PC-9 (cell line): Measurements from ENCODE around the gene RETREG1. TPM values are rescaled to one million over a fixed set of nuclear protein-coding genes. Genes with fewer than 3 reads are reported as not detected.

Source experiments
- BruUV-seq: library from RNA; stranded (reverse); fragments of 400-500 nt; replicated peaks from 2 replicates; lab custom pipeline; 2021; lab: Mats Ljungman, UMichigan
- CTCF ChIA-PET: fragments of 300-600 bp; sonication (Branson Sonifier 250); formaldehyde crosslinking; loops from one replicate; lab custom pipeline; 2022; ENCODE audit warnings: antibody characterized with exemption; lab: Charles Lee
- POLR2A ChIA-PET: fragments of 300-600 bp; sonication (Branson Sonifier 250); formaldehyde crosslinking; loops from one replicate; lab custom pipeline; 2022; ENCODE audit warnings: antibody characterized with exemption; ENCODE audit not compliant: unreplicated experiment; lab: Charles Lee
- DNase-seq, 2 experiments: peaks; one replicate each; pipeline versions ENCODE4 v3.0.0 to v3.0.0-alpha.2; 2015 to 2022; ENCODE audit warnings: mixed read lengths in 1 of 2
- H2AFZ ChIP-seq: fragments of 200-600 bp; sonication (generic); 2 replicates; pipeline ENCODE4 v1.8.1; 2017; ENCODE audit warnings: antibody characterized with exemption
- H3F3A ChIP-seq: fragments of 200-600 bp; sonication (generic); 2 replicates; pipeline ENCODE4 v1.8.1; 2017; ENCODE audit warnings: antibody characterized with exemption, mild to moderate bottlenecking, low read depth; ENCODE audit not compliant: insufficient read depth
- H3K27ac ChIP-seq: fragments of 200-600 bp; sonication (generic); 2 replicates; pipeline ENCODE4 v1.6.1; 2016; ENCODE audit warnings: mixed run types
- H3K27me3 ChIP-seq: fragments of 200-600 bp; sonication (generic); 2 replicates; pipeline ENCODE4 v1.6.1; 2016; ENCODE audit warnings: low read depth, mixed run types; ENCODE audit not compliant: insufficient read depth
- H3K36me3 ChIP-seq: fragments of 200-600 bp; sonication (generic); 2 replicates; pipeline ENCODE4 v1.6.1; 2016; ENCODE audit warnings: low read depth, mixed run types
- H3K4me1 ChIP-seq: fragments of 200-600 bp; sonication (generic); replicated peaks from 2 replicates; pipeline ENCODE4 v1.6.1; 2016; ENCODE audit warnings: mixed run types; ENCODE audit not compliant: insufficient read depth
- H3K4me2 ChIP-seq: fragments of 200-600 bp; sonication (generic); 2 replicates; pipeline ENCODE4 v1.6.1; 2017; ENCODE audit warnings: mixed run types
- H3K4me3 ChIP-seq: fragments of 200-600 bp; sonication (generic); 2 replicates; pipeline ENCODE4 v1.6.1; 2016; ENCODE audit warnings: mixed run types
- H3K79me2 ChIP-seq: fragments of 200-600 bp; sonication (generic); 2 replicates; pipeline ENCODE4 v1.6.1; 2017; ENCODE audit warnings: low read depth, mixed run types
- H3K9me2 ChIP-seq: fragments of 200-600 bp; sonication (generic); 2 replicates; pipeline ENCODE4 v1.8.1; 2017; ENCODE audit warnings: mild to moderate bottlenecking; ENCODE audit not compliant: insufficient read depth
- H3K9me3 ChIP-seq: fragments of 200-600 bp; sonication (generic); 2 replicates; pipeline ENCODE4 v1.8.1; 2016; ENCODE audit warnings: low read depth; ENCODE audit not compliant: insufficient read depth
- H4K20me1 ChIP-seq: fragments of 200-600 bp; sonication (generic); 2 replicates; pipeline ENCODE4 v1.8.1; 2017; ENCODE audit not compliant: insufficient read depth
- CTCF ChIP-seq: fragments of 200-600 bp; sonication (generic); conservative IDR thresholded peaks from 2 replicates; pipeline ENCODE4 v1.6.1; 2017; ENCODE audit warnings: mixed run types, antibody characterized with exemption, mild to moderate bottlenecking, moderate library complexity
- EZH2 ChIP-seq: fragments of 200-600 bp; sonication (generic); IDR thresholded peaks from 2 replicates; pipeline ENCODE4 v1.8.0; 2017; ENCODE audit warnings: antibody characterized with exemption, low read depth
- intact Hi-C: fragments of 100-400 bp; cut with micrococcal nuclease; formaldehyde crosslinking; loops from one replicate; pipeline ENCODE4 v1.10.0; 2022; ENCODE audit not compliant: unreplicated experiment
- total RNA-seq: library from RNA; stranded (reverse); gene quantifications from 2 replicates; pipeline ENCODE4 v1.2.3, GENCODE V29; 2021

RETREG1 gene
- total RNA-seq, 1 experiment from 2014 or later: 9.7 TPM

GRCh38 chr5:16600946-16601345 lies 15.9 kb downstream of the RETREG1 start:
- intact Hi-C loops: no loop called here
- Histone ChIP-seq H4K20me1 (no peaks in the 10 kb centered on the region), H2AFZ (no peak overlapping the region), H3K27ac (no peak overlapping the region), H3K36me3 (no peaks in the 10 kb centered on the region), H3K4me3 (no peak overlapping the region), H3K79me2 (no peaks in the 10 kb centered on the region), H3K9me3 (no peaks in the 10 kb centered on the region), H3K4me2 (no peak overlapping the region), H3K27me3 (peaks cover 27% of the 10 kb centered on the region; the same call in 1 of the 2 replicates), H3K9me2 (no peaks in the 10 kb centered on the region), H3K4me1 (no peaks in the 10 kb centered on the region), H3F3A (no peaks in the 10 kb centered on the region)
- no TSS peak for BruUV-seq
- ChIA-PET CTCF (no interaction called here), POLR2A (no interaction called here)
- TF ChIP-seq EZH2: no peak
- no peak for TF ChIP-seq CTCF
- no peak for DNase-seq

GRCh38 chr5:16600397-16600796 lies 16.4 kb downstream of the RETREG1 start:
- H3K9me2 ChIP-seq: no peaks in the 10 kb centered on the region
- BruUV-seq: no TSS peak
- H3K9me3 ChIP-seq: no peaks in the 10 kb centered on the region
- no peaks in the 10 kb centered on the region for H4K20me1 ChIP-seq
- no peaks in the 10 kb centered on the region for H3K4me1 ChIP-seq
- H3K27ac ChIP-seq: no peak overlapping the region
- ChIA-PET CTCF (no interaction called here), POLR2A (no interaction called here)
- intact Hi-C loops: no loop called here
- no peak overlapping the region for H3K4me2 ChIP-seq
- DNase-seq: no peak
- no peaks in the 10 kb centered on the region for H3K36me3 ChIP-seq
- H3K4me3 ChIP-seq: no peak overlapping the region
- TF ChIP-seq EZH2: no peak
- TF ChIP-seq CTCF: no peak
- no peak overlapping the region for H2AFZ ChIP-seq
- no peaks in the 10 kb centered on the region for H3F3A ChIP-seq
- H3K27me3 ChIP-seq: peaks cover 27% of the 10 kb centered on the region; the same call in 1 of the 2 replicates
- H3K79me2 ChIP-seq: no peaks in the 10 kb centered on the region

- Histone ChIP-seq H3K4me3 (no peak overlapping the region), H3K36me3 (no peaks in the 10 kb centered on the region), H3K27me3 (peaks cover 14% of the 10 kb centered on the region; the same call in 1 of the 2 replicates), H3K4me1 (no peaks in the 10 kb centered on the region), H3K9me2 (no peaks in the 10 kb centered on the region), H3K4me2 (no peak overlapping the region), H3K79me2 (no peaks in the 10 kb centered on the region), H3F3A (no peaks in the 10 kb centered on the region), H4K20me1 (no peaks in the 10 kb centered on the region), H3K27ac (no peak overlapping the region), H3K9me3 (no peaks in the 10 kb centered on the region), H2AFZ (no peak overlapping the region)
- TF ChIP-seq CTCF (no peak), EZH2 (no peak)
- POLR2A ChIA-PET: no interaction called here
- intact Hi-C loops: no loop called here
- no peak for DNase-seq
- CTCF ChIA-PET: no interaction called here
- BruUV-seq: no TSS peak
Measured at GRCh38 chr5:16597946-16598694, 18.7 kb downstream of the RETREG1 start.
